Liver (tissue), 9 donors: ENCODE data around the gene PCDH8. TPM values are rescaled to one million over a fixed set of nuclear protein-coding genes. Genes with fewer than 3 reads are reported as not detected.

ENCODE experiments used
- DNase-seq: peaks from one replicate; pipeline ENCODE4 v3.0.0-alpha.2; 2017; ENCODE audit warnings: low spot score
- H3K27ac ChIP-seq, 2 donors: one replicate each; pipeline ENCODE4 v1.7.0; 2013; ENCODE audit warnings: inconsistent platforms in 2 of 2, low read length in 2 of 2, control low read depth in 1 of 2, low read depth in 1 of 2, mild to moderate bottlenecking in 1 of 2
- H3K27me3 ChIP-seq, 4 donors: one replicate each; pipeline versions ENCODE4 v1.6.1 to v1.7.0; 2013; ENCODE audit warnings: low read length in 3 of 4, inconsistent platforms in 1 of 4, mild to moderate bottlenecking in 1 of 4, moderate library complexity in 1 of 4; ENCODE audit not compliant: control insufficient read depth in 4 of 4, insufficient read depth in 4 of 4
- H3K36me3 ChIP-seq, 4 donors: one replicate each; pipeline versions ENCODE4 v1.6.1 to v1.7.0; 2013; ENCODE audit warnings: low read length in 3 of 4, mild to moderate bottlenecking in 3 of 4, low read depth in 1 of 4, moderate library complexity in 1 of 4; ENCODE audit not compliant: control insufficient read depth in 4 of 4, insufficient read depth in 3 of 4
- H3K4me1 ChIP-seq, 4 donors: one replicate each; pipeline versions ENCODE4 v1.6.1 to v1.7.0; 2013; ENCODE audit warnings: low read length in 3 of 4, mild to moderate bottlenecking in 3 of 4, moderate library complexity in 1 of 4; ENCODE audit not compliant: control insufficient read depth in 4 of 4, insufficient read depth in 4 of 4
- H3K4me3 ChIP-seq, 3 donors: one replicate each; pipeline versions ENCODE4 v1.6.1 to v1.7.0; 2013; ENCODE audit warnings: low read length in 3 of 3, control low read depth in 1 of 3, low read depth in 1 of 3, mild to moderate bottlenecking in 1 of 3
- H3K9ac ChIP-seq, 2 donors: one replicate each; pipeline ENCODE4 v1.7.0; 2013; ENCODE audit warnings: low read length in 2 of 2, mild to moderate bottlenecking in 2 of 2, moderate library complexity in 2 of 2, control low read depth in 1 of 2, low read depth in 1 of 2
- H3K9me3 ChIP-seq, 4 donors: one replicate each; pipeline versions ENCODE4 v1.6.1 to v1.7.0; 2013; ENCODE audit warnings: low read length in 3 of 4; ENCODE audit not compliant: control insufficient read depth in 4 of 4
- EGR1 ChIP-seq, 2 donors: IDR thresholded peaks; 2 replicates each; pipeline ENCODE4 v1.6.1; 2016 to 2018; ENCODE audit warnings: antibody characterized with exemption in 2 of 2, low read depth in 2 of 2
- FOXA1 ChIP-seq: IDR thresholded peaks from 2 replicates; pipeline ENCODE4 v1.6.1; 2016; ENCODE audit warnings: antibody characterized with exemption
- FOXA2 ChIP-seq: IDR thresholded peaks from 2 replicates; pipeline ENCODE4 v1.6.1; 2016; ENCODE audit warnings: antibody characterized with exemption
- GABPA ChIP-seq, 2 donors: IDR thresholded peaks in 1 of 2; conservative IDR thresholded peaks in 1 of 2; 2 replicates each; pipeline ENCODE4 v1.6.1; 2016; ENCODE audit warnings: antibody characterized with exemption in 2 of 2, mild to moderate bottlenecking in 1 of 2, moderate library complexity in 1 of 2
- HNF4A ChIP-seq, 2 donors: conservative IDR thresholded peaks; 2 replicates each; pipeline ENCODE4 v1.6.1; 2016; ENCODE audit warnings: antibody characterized with exemption in 2 of 2, mild to moderate bottlenecking in 2 of 2
- HNF4G ChIP-seq: IDR thresholded peaks from 2 replicates; pipeline ENCODE4 v1.6.1; 2016; ENCODE audit warnings: antibody characterized with exemption
- JUND ChIP-seq, 2 donors: IDR thresholded peaks; 2 replicates each; pipeline ENCODE4 v1.6.1; 2016; ENCODE audit warnings: antibody characterized with exemption in 2 of 2
- NR2F2 ChIP-seq: IDR thresholded peaks from 2 replicates; pipeline ENCODE4 v1.6.1; 2016; ENCODE audit warnings: antibody characterized with exemption
- RAD21 ChIP-seq, 2 donors: IDR thresholded peaks; 2 replicates each; pipeline ENCODE4 v1.6.1; 2016; ENCODE audit warnings: antibody characterized with exemption in 2 of 2, mild to moderate bottlenecking in 2 of 2
- RXRA ChIP-seq, 2 donors: IDR thresholded peaks; 2 replicates each; pipeline ENCODE4 v1.6.1; 2017 to 2018; ENCODE audit warnings: antibody characterized with exemption in 2 of 2, mild to moderate bottlenecking in 1 of 2
- SP1 ChIP-seq: IDR thresholded peaks from 2 replicates; pipeline ENCODE4 v1.6.1; 2018; ENCODE audit warnings: antibody characterized with exemption, mild to moderate bottlenecking
- TAF1 ChIP-seq: conservative IDR thresholded peaks from 2 replicates; pipeline ENCODE4 v1.6.1; 2016; ENCODE audit warnings: antibody characterized with exemption, mild to moderate bottlenecking
- YY1 ChIP-seq: IDR thresholded peaks from 2 replicates; pipeline ENCODE4 v1.6.1; 2016; ENCODE audit warnings: antibody characterized with exemption, mild to moderate bottlenecking
- WGBS: extraction: QIAGEN DNeasy Blood & Tissue Kit; methylation state at CpG from one replicate; pipeline ENCODE4 v1.1.7; 2013; 5-methylcytosine and 5-hydroxymethylcytosine counted together
- polyA plus RNA-seq, 2 donors: library from polyadenylated mRNA; stranded (reverse) in 1 of 2; unstranded in 1 of 2; fragments of 200-250 nt in 1 of 2; fragments of >200 nt in 1 of 2; fragmentation: Nextera tagmentation in 1 of 2; extraction: Ambion mirVana in 1 of 2; gene quantifications; one replicate each; pipeline versions ENCODE4 v1.2.1 to v1.2.3, GENCODE V29; 2013 to 2015
- total RNA-seq, 2 donors: library from RNA; depleted of rRNA; stranded (reverse); fragments of >200 nt; gene quantifications; one replicate each; pipeline ENCODE4 v1.2.3, GENCODE V29; 2014
- TF ChIP-seq, protein P1 (sequence below): IDR thresholded peaks from 2 replicates; pipeline ENCODE4 v1.6.1; 2016; ENCODE audit warnings: antibody characterized with exemption
- TF ChIP-seq, protein P2 (sequence below): IDR thresholded peaks from 2 replicates; pipeline ENCODE4 v1.6.1; 2016; ENCODE audit warnings: antibody characterized with exemption
- TF ChIP-seq, protein P3 (sequence below): IDR thresholded peaks from 2 replicates; pipeline ENCODE4 v1.6.1; 2016; ENCODE audit warnings: antibody characterized with exemption
- TF ChIP-seq, protein P4 (sequence below): IDR thresholded peaks from 2 replicates; pipeline ENCODE4 v1.6.1; 2016; ENCODE audit warnings: antibody characterized with exemption, mild to moderate bottlenecking
- TF ChIP-seq, protein P5 (sequence below): fragments of 150-350 bp; IDR thresholded peaks from 2 replicates; pipeline ENCODE4 v1.5.1; 2017; ENCODE audit warnings: improper control_type of control experiment, low read depth, low read length; ENCODE audit not compliant: missing input control
- donor health status: healthy.
- donor health status: healthy.
- donor health status: healthy.
- donor health status: healthy.
- donor health status: healthy.

The PCDH8 gene
- total and polyA plus RNA-seq, 4 donors, result not detected

DNA sequence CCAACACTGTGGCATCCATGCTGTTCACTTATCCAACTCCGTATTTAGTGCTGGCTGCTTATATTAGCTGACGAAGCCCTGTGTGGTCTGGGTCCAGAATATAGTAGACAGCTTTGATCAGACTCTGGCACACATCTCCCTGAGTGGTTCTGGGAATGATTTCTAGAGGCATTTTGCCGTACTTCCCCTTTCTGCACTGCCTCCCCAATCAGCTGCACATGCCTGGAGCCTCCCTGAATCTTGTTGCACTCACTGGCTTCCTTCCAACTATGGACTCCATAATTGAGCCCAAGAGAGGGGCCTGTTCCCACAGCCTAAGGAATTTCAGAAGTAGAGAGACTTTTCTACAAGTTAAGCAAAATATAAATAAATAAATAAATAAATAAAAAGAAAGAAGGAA lies 30.4 kb upstream of the PCDH8 start (continued):
- TF ChIP-seq, protein P1, sequence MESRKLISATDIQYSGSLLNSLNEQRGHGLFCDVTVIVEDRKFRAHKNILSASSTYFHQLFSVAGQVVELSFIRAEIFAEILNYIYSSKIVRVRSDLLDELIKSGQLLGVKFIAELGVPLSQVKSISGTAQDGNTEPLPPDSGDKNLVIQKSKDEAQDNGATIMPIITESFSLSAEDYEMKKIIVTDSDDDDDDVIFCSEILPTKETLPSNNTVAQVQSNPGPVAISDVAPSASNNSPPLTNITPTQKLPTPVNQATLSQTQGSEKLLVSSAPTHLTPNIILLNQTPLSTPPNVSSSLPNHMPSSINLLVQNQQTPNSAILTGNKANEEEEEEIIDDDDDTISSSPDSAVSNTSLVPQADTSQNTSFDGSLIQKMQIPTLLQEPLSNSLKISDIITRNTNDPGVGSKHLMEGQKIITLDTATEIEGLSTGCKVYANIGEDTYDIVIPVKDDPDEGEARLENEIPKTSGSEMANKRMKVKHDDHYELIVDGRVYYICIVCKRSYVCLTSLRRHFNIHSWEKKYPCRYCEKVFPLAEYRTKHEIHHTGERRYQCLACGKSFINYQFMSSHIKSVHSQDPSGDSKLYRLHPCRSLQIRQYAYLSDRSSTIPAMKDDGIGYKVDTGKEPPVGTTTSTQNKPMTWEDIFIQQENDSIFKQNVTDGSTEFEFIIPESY, result no peak
- TF ChIP-seq EGR1 (IDR thresholded peaks at IDR 0.05; ENCODE audit: low read depth in 2 of 2) (no peak), FOXA2 (no peak)

DNA sequence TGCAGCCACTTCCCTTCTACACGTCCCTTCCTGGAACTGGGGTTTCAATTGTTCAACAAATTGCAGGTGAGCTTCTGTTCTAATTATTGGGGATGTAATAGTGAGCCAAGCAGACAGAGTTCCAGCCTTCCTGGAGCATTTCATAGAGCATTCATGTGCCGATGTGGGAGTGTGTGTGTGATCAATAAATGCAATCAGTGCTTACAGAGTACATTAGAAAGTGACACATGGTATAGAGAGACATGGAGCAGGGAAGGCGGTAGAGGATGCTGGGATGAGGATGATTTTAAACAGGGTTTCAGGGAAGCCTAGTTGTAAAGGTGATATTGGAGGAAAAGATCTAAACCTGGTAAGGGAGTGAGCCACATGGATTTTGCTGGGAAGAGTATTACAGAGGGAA lies 21.7 kb upstream of the PCDH8 start:
- no peak for DNase-seq
- H3K27ac ChIP-seq, result no peak overlapping the region
- no peaks in the 10 kb centered on the region for H3K4me1 ChIP-seq
- H3K9me3 ChIP-seq, result peaks cover 0 to 10% (median 5%) of the 10 kb centered on the region in 4 donors
- TF ChIP-seq FOXA1 (no peak), HNF4G (no peak), NR2F2 (no peak), GABPA (IDR thresholded peaks at IDR 0.05 in 1 of 2, conservative IDR thresholded peaks at IDR 0.05 in 1 of 2) (no peak), HNF4A (conservative IDR thresholded peaks at IDR 0.05) (no peak), FOXA2 (no peak), RAD21 (IDR thresholded peaks at IDR 0.05) (no peak), SP1 (no peak), RXRA (IDR thresholded peaks at IDR 0.05) (no peak), TAF1 (no peak), JUND (IDR thresholded peaks at IDR 0.05) (no peak), YY1 (no peak), EGR1 (IDR thresholded peaks at IDR 0.05; ENCODE audit: low read depth in 2 of 2) (no peak)
- TF ChIP-seq, protein P1, result no peak
- TF ChIP-seq, protein P2, sequence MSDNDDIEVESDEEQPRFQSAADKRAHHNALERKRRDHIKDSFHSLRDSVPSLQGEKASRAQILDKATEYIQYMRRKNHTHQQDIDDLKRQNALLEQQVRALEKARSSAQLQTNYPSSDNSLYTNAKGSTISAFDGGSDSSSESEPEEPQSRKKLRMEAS, result no peak
- TF ChIP-seq, protein P3, sequence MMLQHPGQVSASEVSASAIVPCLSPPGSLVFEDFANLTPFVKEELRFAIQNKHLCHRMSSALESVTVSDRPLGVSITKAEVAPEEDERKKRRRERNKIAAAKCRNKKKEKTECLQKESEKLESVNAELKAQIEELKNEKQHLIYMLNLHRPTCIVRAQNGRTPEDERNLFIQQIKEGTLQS, result no peak
- TF ChIP-seq, protein P4, sequence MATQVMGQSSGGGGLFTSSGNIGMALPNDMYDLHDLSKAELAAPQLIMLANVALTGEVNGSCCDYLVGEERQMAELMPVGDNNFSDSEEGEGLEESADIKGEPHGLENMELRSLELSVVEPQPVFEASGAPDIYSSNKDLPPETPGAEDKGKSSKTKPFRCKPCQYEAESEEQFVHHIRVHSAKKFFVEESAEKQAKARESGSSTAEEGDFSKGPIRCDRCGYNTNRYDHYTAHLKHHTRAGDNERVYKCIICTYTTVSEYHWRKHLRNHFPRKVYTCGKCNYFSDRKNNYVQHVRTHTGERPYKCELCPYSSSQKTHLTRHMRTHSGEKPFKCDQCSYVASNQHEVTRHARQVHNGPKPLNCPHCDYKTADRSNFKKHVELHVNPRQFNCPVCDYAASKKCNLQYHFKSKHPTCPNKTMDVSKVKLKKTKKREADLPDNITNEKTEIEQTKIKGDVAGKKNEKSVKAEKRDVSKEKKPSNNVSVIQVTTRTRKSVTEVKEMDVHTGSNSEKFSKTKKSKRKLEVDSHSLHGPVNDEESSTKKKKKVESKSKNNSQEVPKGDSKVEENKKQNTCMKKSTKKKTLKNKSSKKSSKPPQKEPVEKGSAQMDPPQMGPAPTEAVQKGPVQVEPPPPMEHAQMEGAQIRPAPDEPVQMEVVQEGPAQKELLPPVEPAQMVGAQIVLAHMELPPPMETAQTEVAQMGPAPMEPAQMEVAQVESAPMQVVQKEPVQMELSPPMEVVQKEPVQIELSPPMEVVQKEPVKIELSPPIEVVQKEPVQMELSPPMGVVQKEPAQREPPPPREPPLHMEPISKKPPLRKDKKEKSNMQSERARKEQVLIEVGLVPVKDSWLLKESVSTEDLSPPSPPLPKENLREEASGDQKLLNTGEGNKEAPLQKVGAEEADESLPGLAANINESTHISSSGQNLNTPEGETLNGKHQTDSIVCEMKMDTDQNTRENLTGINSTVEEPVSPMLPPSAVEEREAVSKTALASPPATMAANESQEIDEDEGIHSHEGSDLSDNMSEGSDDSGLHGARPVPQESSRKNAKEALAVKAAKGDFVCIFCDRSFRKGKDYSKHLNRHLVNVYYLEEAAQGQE, result no peak
- TF ChIP-seq, protein P5, sequence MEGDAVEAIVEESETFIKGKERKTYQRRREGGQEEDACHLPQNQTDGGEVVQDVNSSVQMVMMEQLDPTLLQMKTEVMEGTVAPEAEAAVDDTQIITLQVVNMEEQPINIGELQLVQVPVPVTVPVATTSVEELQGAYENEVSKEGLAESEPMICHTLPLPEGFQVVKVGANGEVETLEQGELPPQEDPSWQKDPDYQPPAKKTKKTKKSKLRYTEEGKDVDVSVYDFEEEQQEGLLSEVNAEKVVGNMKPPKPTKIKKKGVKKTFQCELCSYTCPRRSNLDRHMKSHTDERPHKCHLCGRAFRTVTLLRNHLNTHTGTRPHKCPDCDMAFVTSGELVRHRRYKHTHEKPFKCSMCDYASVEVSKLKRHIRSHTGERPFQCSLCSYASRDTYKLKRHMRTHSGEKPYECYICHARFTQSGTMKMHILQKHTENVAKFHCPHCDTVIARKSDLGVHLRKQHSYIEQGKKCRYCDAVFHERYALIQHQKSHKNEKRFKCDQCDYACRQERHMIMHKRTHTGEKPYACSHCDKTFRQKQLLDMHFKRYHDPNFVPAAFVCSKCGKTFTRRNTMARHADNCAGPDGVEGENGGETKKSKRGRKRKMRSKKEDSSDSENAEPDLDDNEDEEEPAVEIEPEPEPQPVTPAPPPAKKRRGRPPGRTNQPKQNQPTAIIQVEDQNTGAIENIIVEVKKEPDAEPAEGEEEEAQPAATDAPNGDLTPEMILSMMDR, result no peak
- H3K4me3 ChIP-seq, result no peak overlapping the region
- H3K9ac ChIP-seq, result no peak overlapping the region
- no peaks in the 10 kb centered on the region for H3K36me3 ChIP-seq
- 61% methylated on average over 3 of the region's 3 CpGs for WGBS
- H3K27me3 ChIP-seq, result peaks cover 0 to 11% (median 1%) of the 10 kb centered on the region in 4 donors
